DND-41 (cell line): Measurements from ENCODE around the gene ZNF557.
"Not testable (repeated sequence)": the region's sequence is repeated elsewhere in the genome, so short reads cannot be mapped to it uniquely, and the experiment has no call there.

ENCODE experiments used
- ATAC-seq: fragments of 200-7000 bp; cut with Tn5 transposase; 3 replicates; pipeline ENCODE4 v1.9.1; 2021; ENCODE audit warnings: low read depth; ENCODE audit not compliant: insufficient read depth
- DNase-seq: peaks from one replicate; pipeline ENCODE4 v3.0.0-alpha.2; 2020
- H2AFZ ChIP-seq: 2 replicates; pipeline ENCODE4 v1.6.0; 2012; ENCODE audit warnings: low read depth, low read length
- H3K27ac ChIP-seq: 2 replicates; pipeline ENCODE4 v1.5.1; 2012; ENCODE audit warnings: low read length, inconsistent platforms
- H3K27me3 ChIP-seq: fragments of 200-600 bp; sonication (generic); 2 replicates; pipeline ENCODE4 v1.6.0; 2012; ENCODE audit warnings: low read length, mild to moderate bottlenecking, inconsistent platforms; ENCODE audit not compliant: insufficient read depth, poor library complexity
- H3K36me3 ChIP-seq: 2 replicates; pipeline ENCODE4 v1.5.1; 2012; ENCODE audit warnings: low read length, inconsistent platforms; ENCODE audit not compliant: insufficient read depth
- H3K4me1 ChIP-seq: 2 replicates; pipeline ENCODE4 v1.5.1; 2012; ENCODE audit warnings: mild to moderate bottlenecking, low read length; ENCODE audit not compliant: insufficient read depth
- H3K4me2 ChIP-seq: 2 replicates; pipeline ENCODE4 v1.6.0; 2012; ENCODE audit warnings: mild to moderate bottlenecking, moderate library complexity, low read length, inconsistent platforms; ENCODE audit not compliant: insufficient read depth
- H3K4me3 ChIP-seq, 2 experiments: fragments of 200-600 bp in 1 of 2; shearing (Covaris generic) in 1 of 2; 2 replicates each; pipeline ENCODE4 v1.5.1; 2012 to 2016; ENCODE audit warnings: inconsistent platforms in 2 of 2, low read length in 2 of 2, mild to moderate bottlenecking in 2 of 2, low read depth in 1 of 2, moderate library complexity in 1 of 2
- H3K79me2 ChIP-seq: 2 replicates; pipeline ENCODE4 v1.6.0; 2012; ENCODE audit warnings: low read length, inconsistent platforms; ENCODE audit not compliant: insufficient read depth
- H3K9ac ChIP-seq: 2 replicates; pipeline ENCODE4 v1.6.0; 2012; ENCODE audit warnings: low read depth, mild to moderate bottlenecking, inconsistent platforms, low read length, moderate library complexity
- H3K9me3 ChIP-seq: 2 replicates; pipeline ENCODE4 v1.5.1; 2012; ENCODE audit warnings: low read length, moderate library complexity, mild to moderate bottlenecking, inconsistent platforms; ENCODE audit not compliant: insufficient read depth, severe bottlenecking
- H4K20me1 ChIP-seq: 2 replicates; pipeline ENCODE4 v1.6.0; 2012; ENCODE audit warnings: low read length; ENCODE audit not compliant: insufficient read depth

The ZNF557 gene

GRCh38 chr19:7051421-7051820 lies 18.1 kb upstream of the ZNF557 start:
- H3K4me1 ChIP-seq, H3K9ac ChIP-seq, H3K4me2 ChIP-seq, H4K20me1 ChIP-seq, H3K9me3 ChIP-seq, DNase-seq, H3K4me3 ChIP-seq, H2AFZ ChIP-seq, H3K36me3 ChIP-seq, H3K27me3 ChIP-seq, H3K27ac ChIP-seq, H3K79me2 ChIP-seq, ATAC-seq: not testable (repeated sequence)

DNA sequence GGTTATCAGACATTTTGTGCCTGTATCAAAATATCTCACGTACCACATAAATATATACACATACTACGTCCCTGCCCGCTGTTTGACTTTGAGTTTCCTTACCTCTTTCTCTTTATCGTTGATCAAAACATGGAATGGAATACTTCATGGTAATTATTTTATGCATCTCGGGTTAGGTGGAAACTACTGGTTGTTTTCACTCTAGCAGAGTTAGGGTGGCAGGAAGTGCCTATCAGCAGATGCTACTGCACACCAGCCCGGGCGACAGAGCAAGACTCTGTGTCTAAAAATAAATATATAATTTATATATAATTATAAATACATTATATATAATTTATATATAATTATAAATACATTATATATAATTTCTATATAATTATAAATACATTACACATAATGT lies 16.6 kb upstream of the ZNF557 start:
- not testable (repeated sequence) for H2AFZ ChIP-seq, DNase-seq

DNA sequence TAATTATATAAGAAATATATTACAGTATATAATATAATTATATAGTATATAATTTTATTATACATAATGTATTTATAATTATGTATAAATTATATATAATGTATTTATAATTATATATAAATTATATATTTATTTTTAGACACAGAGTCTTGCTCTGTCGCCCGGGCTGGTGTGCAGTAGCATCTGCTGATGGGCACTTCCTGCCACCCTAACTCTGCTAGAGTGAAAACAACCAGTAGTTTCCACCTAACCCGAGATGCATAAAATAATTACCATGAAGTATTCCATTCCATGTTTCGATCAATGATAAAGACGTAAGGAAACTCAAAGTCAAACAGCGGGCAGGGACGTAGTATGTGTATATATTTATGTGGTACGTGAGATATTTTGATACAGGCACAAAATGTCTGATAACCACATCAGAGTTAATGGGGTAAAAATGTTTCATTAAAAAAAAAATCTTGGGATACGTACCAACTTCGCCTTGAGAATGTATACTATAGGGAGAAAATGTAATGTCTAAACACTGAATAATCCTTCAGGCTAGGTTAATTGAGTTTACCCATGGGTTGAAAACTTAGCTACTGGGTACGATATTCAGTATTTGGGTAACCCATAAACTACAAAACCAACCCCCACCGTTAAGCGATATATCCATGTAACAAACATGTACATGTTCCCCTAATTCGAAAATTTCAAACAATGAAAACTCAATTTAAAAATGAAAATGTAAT lies 14.7 kb upstream of the ZNF557 start:
- H3K27ac ChIP-seq, H3K36me3 ChIP-seq, H2AFZ ChIP-seq, H3K9ac ChIP-seq, H3K4me2 ChIP-seq, H3K27me3 ChIP-seq, H3K79me2 ChIP-seq, H3K4me3 ChIP-seq, ATAC-seq, H4K20me1 ChIP-seq, H3K9me3 ChIP-seq, H3K4me1 ChIP-seq, DNase-seq: not testable (repeated sequence)

More for the DNA sequence above, 16.6 kb upstream of the ZNF557 start:
- not testable (repeated sequence) for H3K4me1 ChIP-seq, H3K4me2 ChIP-seq, H3K4me3 ChIP-seq, H3K9me3 ChIP-seq, H3K27me3 ChIP-seq, H3K36me3 ChIP-seq, H3K79me2 ChIP-seq, H3K27ac ChIP-seq, H3K9ac ChIP-seq, H4K20me1 ChIP-seq, ATAC-seq

GRCh38 chr19:7055679-7056078 lies 13.8 kb upstream of the ZNF557 start:
- ATAC-seq, H3K27ac ChIP-seq: not testable (repeated sequence)

GRCh38 chr19:7056371-7056770 lies 13.1 kb upstream of the ZNF557 start:
- H3K9me3 ChIP-seq, H3K9ac ChIP-seq, H3K4me3 ChIP-seq, H3K36me3 ChIP-seq, H3K4me1 ChIP-seq, DNase-seq, H3K79me2 ChIP-seq, H2AFZ ChIP-seq, H4K20me1 ChIP-seq, H3K27ac ChIP-seq, H3K27me3 ChIP-seq, H3K4me2 ChIP-seq, ATAC-seq: not testable (repeated sequence)

More at GRCh38 chr19:7055679-7056078, 13.8 kb upstream of the ZNF557 start:
- H3K9ac ChIP-seq, H3K4me1 ChIP-seq, H3K36me3 ChIP-seq, H3K4me3 ChIP-seq, H4K20me1 ChIP-seq, H2AFZ ChIP-seq, H3K9me3 ChIP-seq, H3K4me2 ChIP-seq, DNase-seq, H3K27me3 ChIP-seq, H3K79me2 ChIP-seq: not testable (repeated sequence)

- H2AFZ ChIP-seq, H3K27ac ChIP-seq, H3K4me2 ChIP-seq, H3K27me3 ChIP-seq, H3K9ac ChIP-seq, H4K20me1 ChIP-seq, H3K4me1 ChIP-seq, ATAC-seq, H3K9me3 ChIP-seq, H3K36me3 ChIP-seq, H3K4me3 ChIP-seq, DNase-seq, H3K79me2 ChIP-seq: not testable (repeated sequence)
Observed at GRCh38 chr19:7058576-7058975, 10.9 kb upstream of the ZNF557 start, which contains the start of gene MBD3L3. TSS of gene MBD3L3 (minus strand) at chr19:7058676. CDS start at chr19:7058605, 71 bp downstream.

GRCh38 chr19:7059977-7060376 lies 9.5 kb upstream of the ZNF557 start:
- not testable (repeated sequence) for H2AFZ ChIP-seq, H3K27ac ChIP-seq, H3K4me2 ChIP-seq, H3K27me3 ChIP-seq, H3K9ac ChIP-seq, H3K4me3 ChIP-seq, DNase-seq, H3K79me2 ChIP-seq, H4K20me1 ChIP-seq, H3K9me3 ChIP-seq, H3K4me1 ChIP-seq, H3K36me3 ChIP-seq
- peak; percentile 69 for ATAC-seq
